Endometrium (tissue), 2 donors: ENCODE data around the gene HSD11B1.

Experiments used
- FAIRE-seq: peaks from 2 replicates; lab custom pipeline; 2012; peaks lifted over from hg19 to GRCh38; lab: Jason Lieb, UNC
- donor health status: control.
- donor health status: control.

The HSD11B1 gene

DNA sequence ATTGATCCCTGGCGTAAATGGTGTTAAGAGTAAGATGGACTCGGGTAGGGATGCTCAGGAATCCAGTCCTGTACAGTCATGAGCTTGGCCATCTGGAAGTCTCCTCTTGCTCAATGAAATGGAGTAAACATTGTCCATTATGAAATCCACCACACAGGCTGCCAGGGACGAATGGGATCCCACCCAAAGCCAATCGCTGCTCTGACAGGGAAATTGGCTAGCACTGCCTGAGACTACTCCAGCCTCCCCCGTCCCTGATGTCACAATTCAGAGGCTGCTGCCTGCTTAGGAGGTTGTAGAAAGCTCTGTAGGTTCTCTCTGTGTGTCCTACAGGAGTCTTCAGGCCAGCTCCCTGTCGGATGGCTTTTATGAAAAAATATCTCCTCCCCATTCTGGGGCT, at the start of gene HSD11B1:
TSS of gene HSD11B1 (plus strand) at position 263 of the 400 bp plus-strand sequence. CDS start at position 360, 97 bp downstream.
- no peak for FAIRE-seq

DNA sequence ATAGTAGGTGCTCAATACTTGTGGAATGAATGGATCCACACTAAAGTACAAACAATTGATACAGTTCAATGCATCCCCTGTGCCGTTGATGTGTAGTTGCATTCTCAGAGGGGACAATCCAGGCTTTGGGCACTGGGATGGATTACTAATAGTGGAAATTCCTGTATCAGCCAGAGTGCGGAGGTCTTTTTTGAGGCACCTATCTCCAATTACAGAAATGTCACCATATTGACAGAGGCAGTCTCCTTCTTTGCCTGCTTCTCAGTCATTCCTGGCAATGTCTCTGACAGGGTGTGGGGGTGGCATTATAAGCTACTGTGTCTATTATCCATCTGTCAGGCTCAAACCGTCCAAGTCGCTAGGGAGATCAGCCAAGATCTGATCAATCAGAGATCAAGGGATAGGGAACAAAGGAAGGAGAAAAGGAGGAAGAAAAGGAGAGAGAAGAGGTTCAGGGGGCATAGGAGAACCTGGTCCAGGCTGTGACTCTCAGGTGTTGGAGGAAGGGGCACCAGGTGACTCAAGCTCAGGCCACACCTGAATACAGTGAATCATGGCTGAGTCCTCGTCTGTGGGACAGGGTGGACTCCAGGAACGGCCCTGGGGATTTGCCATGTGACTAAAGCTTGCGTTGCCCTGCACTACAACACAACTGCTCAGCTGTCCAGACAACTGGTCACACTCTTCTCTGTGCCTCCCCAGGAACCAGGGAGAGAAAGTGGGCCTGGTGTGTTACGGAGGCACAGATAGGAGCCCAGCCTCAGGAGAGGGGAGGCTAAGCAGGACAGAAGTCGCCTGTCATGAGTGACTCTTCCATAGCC, 49.0 kb upstream of the HSD11B1 start:
- FAIRE-seq: no peak

DNA sequence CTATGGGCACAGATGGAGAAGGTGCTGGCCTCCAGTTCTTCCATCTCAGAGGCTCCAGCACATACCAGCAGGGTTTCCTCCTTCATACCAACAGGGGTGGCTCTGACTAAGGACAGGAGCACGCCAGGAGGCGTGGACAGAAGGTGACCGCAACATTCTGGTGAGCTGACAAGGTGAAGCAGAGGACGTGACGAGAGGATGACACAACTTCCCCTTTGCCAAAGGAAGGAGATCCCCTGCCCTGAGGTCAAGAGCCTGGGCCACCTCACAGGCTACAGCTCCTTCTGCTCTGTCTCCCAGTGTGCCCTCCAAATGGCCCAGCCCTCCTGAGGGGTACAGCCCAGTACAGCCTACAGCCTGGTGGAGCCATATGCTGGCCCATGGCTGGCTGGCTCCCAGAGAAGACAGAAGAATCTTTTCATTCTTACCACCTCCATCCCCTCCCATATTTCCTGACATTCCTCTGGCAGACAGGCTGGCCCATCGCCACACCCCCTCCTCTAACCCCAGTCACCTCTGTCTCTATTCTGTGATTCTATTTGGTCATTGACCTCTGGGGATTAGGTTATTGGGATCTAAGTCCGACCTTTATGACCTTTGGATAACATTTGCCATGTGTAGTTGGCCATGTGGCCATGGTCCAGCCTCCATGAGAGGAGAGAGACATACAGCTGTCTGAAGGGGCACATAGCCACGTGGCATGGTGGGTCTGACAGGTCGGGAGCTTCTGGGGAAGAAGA, 47.3 kb upstream of the HSD11B1 start:
- FAIRE-seq: no peak

DNA sequence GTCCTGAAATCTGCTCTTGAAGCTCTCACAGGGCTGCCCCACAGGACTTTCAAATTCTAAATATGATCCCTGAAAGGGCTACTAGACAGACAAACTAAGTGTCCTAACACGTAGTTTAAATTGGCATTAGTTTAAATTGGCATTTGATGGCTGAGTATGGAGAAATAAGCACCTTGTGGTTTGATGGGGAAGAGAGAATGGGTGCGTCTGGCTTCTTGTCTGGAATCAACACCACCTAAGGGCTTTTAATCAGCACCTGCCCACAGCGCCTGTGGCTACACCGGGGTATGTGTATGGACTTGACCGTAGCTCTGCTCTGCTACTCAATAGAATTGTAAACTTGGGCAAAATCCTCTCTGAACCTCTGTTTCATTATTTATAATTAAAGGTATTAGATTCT, 46.7 kb upstream of the HSD11B1 start:
- FAIRE-seq: no peak

DNA sequence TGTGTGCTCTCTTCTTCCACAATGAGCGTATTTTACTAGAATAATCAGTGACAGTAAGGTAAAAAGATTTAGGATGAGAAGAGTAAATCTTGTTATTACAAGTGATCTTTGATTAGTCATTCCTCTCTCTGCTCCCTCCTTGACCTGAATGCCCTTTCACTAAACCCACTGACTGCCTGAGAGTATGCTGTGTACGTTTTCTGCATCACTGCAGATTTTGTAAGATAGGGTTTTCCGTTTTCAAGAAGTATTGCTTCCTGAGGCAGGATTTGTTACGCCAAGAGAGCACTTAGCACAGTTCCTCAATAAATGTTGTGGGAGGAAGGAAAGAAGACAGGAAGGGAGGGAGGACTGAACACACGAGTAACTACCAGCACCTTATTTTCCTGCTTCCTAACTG, 44.7 kb upstream of the HSD11B1 start:
- no peak for FAIRE-seq

GRCh38 chr1:209661071-209661470, 43.6 kb upstream of the HSD11B1 start:
- FAIRE-seq: no peak

- no peak for FAIRE-seq
Measured at GRCh38 chr1:209662879-209663327, 41.7 kb upstream of the HSD11B1 start.

- FAIRE-seq: no peak
Measured at GRCh38 chr1:209667103-209667502, 37.5 kb upstream of the HSD11B1 start.

DNA sequence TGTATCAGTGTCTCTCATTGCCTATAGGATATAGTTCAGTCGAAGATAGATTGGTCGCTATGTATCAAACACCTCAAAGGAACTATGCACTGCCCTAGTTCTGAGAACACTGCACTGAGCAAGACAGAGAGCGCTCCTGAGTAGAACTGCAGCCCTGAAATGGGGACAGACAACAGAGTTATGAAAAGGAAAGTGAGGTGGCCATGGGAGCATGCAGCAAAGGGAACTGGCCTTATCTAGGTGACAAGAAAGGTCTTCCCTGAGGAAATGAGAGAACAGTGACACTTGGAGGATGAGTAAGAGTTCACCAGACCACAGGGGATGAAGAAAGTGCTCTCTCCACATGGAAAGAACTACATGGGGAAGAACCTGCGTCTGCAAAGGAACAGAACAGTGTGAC, 36.9 kb upstream of the HSD11B1 start:
- FAIRE-seq: no peak

DNA sequence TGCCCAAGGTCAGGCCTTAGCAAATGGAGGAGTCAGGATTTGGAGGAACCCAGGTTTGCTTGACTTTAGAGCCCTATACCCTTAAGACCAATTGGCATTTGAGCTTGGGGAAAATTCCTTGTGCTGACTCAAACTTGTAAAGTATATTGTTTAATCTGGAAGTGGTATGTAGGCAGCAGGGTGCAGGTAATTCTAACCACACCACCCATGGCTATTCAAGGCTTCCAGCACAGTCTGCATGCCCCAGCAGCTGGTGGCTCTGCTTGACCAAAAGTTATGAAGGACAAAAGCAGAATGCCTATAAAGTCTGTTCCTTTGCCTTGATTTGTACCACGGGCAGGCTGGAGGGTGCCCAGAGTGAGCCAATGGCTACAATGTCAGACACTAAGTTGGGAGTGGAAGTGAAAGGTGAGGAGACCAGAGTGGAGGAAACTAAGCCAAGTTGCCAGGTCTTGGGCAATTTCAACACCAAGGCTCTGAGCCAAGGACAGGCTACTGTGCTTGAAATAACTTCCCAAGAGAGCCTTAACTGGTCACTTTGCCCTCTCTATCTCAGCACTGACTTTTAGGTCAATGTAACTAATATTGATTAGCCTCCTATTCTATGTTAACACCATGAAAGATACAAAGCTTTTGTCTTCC, 34.1 kb upstream of the HSD11B1 start:
- no peak for FAIRE-seq

DNA sequence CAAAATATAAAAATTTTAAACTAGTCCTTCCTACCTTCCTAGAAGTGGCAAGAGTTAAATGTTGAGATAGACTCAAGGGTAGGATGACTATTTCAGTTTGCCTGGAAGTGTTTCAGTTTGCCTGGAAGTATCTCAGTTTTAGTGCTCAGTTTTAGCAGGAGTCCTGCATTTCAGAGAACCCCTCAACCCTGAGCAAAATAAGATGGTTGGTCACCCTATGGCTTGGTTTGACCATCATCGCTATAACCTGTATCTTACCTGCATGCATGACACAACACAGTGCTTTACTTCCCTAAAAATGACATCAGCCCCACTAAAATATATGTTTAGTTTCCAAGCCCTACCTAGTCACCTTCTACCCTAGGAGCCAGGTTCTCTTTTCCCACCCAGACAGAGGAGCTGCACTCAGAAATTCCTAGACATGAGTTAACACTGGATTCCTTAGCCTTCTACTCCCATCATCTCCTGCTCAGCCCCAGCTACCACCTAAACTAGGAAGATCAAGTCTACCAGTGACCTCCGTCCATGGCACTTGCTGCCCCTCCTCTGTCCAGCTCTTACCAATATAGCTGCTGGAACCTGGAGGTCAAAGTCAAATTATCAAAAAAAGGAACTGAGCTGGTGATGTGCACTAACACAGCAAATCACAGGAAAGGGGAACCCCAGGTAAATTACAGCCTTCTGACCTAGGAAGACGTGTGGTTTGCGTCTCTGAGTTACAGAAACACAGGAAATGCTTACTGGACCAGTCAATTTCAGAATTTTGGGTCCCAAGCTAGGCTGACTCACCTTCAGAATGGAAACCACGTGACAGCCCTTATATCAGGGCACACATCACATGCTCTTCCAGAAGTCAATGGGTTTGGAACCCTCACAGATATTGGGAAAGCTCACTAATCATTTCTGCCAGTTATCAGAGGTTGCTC, 31.7 kb upstream of the HSD11B1 start:
- FAIRE-seq: no peak

DNA sequence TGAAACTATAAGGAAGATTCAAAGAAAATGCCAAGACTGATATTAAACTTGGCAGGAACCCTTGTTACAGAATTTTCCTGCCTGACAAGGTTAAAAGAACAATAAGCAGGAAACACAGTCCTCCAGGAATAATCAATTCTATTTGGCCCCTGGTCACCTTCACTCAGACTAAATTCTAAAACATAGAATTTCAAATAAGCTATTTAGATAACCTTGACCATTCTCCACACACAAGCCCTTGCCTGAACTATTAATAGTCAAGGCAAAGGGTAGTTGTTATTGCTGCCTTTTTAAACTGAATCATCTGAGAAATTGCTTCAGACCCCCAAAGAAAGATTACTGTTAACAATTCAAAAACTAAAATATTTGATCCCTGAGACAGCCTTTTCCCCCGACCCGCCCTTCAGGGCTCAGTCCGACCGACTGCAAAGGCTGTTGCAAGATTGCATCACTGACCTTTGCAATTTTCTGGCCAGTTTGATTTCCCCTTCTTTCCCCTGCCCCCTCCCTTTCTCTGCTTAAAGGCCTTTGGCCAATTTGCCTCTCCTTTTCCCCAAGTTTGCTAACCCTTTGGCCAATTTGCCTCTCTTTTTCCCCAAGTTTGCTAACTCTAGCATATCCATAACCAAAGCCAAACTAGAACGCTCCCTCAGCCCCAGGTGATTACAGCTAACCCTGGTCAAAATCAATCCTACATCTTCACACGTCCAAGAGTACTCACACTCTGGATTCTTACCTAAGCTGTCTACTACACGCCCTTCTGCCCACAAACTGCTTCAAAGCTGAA, 30.8 kb upstream of the HSD11B1 start:
- FAIRE-seq: no peak

DNA sequence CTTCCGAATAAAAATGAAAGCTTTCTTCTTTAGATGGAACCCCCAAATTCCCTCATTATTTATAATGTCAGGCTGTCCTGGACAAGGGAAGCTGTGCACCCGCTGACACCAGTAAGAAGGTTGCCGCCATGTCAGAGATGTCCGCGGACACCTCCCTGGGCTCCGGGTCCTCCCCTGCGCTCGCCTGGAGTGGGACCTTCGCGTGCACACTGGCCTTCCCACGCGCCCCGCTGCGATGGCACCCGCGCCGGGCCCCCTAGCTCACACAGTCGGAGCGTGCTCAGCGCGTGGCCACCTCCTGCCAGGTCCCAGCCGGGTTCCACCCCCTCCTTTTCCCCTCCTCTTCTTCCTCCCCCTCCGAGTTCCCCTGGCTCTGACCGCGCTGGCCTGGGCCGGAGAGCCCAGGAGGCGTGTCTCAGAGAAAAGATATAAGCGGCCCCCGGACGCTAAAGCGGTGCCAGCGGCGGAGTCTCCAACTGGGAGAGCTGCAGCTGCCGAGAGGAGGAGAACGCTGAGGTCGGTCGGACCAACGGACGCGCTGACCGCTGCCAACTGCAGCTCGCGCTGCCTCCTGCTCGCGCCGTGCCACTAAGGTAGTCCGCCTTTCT, 29.6 kb upstream of the HSD11B1 start, which contains the start of gene G0S2:
TSS of gene G0S2 (plus strand) at position 456 of the 608 bp plus-strand sequence. CDS start 273 bp downstream, outside the sequence.
- FAIRE-seq: no peak

DNA sequence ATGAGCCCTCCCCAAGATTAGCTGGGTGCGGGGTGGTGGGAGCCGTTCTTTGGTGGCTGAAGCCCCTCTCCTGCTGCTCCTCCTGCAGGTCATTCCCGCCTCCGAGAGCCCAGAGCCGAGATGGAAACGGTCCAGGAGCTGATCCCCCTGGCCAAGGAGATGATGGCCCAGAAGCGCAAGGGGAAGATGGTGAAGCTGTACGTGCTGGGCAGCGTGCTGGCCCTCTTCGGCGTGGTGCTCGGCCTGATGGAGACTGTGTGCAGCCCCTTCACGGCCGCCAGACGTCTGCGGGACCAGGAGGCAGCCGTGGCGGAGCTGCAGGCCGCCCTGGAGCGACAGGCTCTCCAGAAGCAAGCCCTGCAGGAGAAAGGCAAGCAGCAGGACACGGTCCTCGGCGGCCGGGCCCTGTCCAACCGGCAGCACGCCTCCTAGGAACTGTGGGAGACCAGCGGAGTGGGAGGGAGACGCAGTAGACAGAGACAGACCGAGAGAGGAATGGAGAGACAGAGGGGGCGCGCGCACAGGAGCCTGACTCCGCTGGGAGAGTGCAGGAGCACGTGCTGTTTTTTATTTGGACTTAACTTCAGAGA, 29.0 kb upstream of the HSD11B1 start:
- FAIRE-seq: no peak

DNA sequence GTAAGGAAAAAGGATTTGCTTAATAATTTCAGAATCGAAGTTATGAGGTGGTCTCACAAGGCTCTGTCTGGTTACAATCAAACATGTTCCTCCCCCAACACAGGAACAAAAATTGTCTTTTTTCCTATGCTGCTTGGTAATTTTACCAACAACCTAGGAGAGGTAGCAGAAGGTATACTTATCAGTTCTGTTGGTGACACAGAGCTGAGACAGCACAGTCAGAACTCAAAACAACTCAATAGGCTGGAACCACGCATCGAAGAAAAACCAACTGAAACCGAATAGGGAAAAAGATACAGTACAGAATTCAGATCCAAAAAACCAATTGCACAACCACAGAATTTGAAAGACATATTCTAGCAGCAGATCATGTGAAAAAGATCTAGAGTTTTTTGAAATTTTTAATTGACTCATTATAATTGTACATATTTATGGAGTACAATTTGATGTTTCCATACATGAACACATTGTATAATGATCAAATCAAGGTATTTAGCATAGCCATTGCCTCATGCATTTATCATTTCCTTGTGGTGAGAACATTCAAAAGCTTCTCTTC, 25.6 kb upstream of the HSD11B1 start:
- FAIRE-seq: no peak

GRCh38 chr1:209685821-209686220, 18.8 kb upstream of the HSD11B1 start:
- no peak for FAIRE-seq

DNA sequence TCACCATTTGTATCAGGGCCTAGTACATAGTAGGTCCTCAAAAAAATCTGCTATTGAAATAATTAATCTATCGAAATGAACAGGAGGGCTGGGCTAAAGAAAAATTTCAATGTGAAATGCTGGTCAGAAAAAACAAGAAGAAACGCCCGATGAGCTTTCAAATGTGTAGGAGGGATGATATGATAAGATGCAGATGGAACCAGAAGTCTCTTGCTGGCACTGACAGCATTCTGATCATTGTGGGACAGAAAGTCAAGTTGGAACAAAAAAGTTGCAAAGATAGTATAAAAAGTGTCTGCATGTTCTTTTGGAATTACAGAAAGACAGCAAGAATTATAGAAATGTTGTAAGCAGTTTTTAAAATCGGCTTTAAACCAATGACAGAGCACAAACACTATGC, 18.3 kb upstream of the HSD11B1 start:
- FAIRE-seq: no peak

DNA sequence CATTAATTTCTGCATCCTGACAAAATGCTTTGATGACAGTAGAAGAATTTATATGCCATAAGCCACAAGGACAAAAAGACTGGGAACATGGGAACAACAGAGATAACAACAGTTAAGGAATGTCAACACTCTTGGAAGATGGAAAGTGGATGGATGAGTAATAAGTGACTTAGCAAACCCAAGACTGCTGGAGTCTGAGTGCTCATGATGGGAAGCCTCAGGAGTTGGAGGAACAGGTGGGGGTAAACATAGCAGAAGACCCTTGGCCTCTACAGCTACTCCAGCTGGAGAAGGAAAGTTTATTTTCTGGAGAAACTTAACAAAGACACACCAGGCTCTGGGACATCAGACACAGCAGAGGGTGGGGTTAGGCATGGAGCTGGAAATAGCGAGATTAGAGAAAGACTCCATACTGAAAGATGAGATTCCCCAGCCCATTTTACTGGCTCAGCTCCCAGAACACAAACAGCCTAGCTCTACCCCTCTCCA, 15.9 kb upstream of the HSD11B1 start:
- no peak for FAIRE-seq

- no peak for FAIRE-seq
Measured at GRCh38 chr1:209689477-209689876, 15.2 kb upstream of the HSD11B1 start.

- no peak for FAIRE-seq
Measured at GRCh38 chr1:209691237-209691636, 13.4 kb upstream of the HSD11B1 start.
